Thyroid gland (tissue), 4 donors: ENCODE data around the gene RGSL1.

Experiments
- CTCF ChIP-seq, 6 experiments: fragments of 200-600 bp in 3 of 6; fragments of 450-650 bp in 3 of 6; sonication (generic) in 3 of 6; IDR thresholded peaks; one replicate each; pipeline ENCODE4 v1.5.1; 2016 to 2019; ENCODE audit warnings: antibody characterized with exemption in 6 of 6, mild to moderate bottlenecking in 2 of 6, inconsistent platforms in 1 of 6, moderate library complexity in 1 of 6
- POLR2A ChIP-seq, 2 donors: fragments of 450-650 bp; IDR thresholded peaks; one replicate each; pipeline ENCODE4 v1.6.1; 2017; ENCODE audit warnings: antibody characterized with exemption in 2 of 2, mild to moderate bottlenecking in 2 of 2, moderate library complexity in 1 of 2

- no peak for TF ChIP-seq POLR2A (IDR thresholded peaks at IDR 0.05)
- TF ChIP-seq CTCF (IDR thresholded peaks at IDR 0.05), result no peak
These were observed 18.7 kb upstream of the RGSL1 start for GRCh38 chr1:182431278-182431677.
